GM19328 (cell line): Measurements from ENCODE around the gene MYOF.
"Not testable (repeated sequence)": the region's sequence is repeated elsewhere in the genome, so short reads cannot be mapped to it uniquely, and the experiment has no call there.

Experiments used
- ATAC-seq: cut with Tn5 transposase; IDR thresholded peaks from one replicate; pipeline ENCODE4 v1.9.1; 2021; ENCODE audit warnings: mild to moderate bottlenecking, moderate library complexity; ENCODE audit not compliant: unreplicated experiment

Gene MYOF

DNA sequence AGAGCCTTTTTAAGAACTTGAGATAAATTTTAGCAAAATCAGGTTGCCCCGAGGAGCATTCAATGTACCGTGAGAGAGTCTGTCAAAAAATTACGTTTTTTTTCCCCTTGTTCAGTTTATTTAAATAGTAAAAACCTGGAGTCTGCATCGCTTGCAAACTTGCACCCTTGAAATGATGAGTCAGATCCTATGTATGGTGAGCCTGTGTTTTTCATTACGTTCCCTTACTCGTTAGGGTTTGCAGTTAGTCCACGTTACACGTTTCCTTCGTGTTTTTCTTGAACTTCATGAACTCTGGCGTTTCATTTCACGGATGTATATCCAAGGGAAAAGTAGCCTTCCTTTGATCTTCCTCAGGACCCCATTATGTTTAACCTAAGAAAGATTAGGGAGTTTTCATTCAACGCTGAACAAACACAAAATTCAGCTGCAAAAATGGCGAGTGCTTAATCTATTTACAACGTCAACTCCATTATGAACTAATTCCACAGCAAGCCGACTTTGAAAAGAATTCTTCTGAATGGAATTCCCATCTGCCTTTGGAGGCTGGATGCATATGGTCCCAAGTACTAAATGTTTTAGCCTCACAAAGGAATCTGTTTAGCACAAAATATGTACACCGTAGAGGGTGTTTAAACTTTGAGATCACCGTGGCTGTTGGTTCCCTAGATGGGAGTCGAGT lies 182.4 kb downstream of the MYOF start:
- no peak for ATAC-seq

- ATAC-seq = no peak
These were observed 182.9 kb downstream of the MYOF start for GRCh38 chr10:93299195-93299594.

- ATAC-seq = no peak
These were observed 186.0 kb downstream of the MYOF start for GRCh38 chr10:93296151-93296550.

DNA sequence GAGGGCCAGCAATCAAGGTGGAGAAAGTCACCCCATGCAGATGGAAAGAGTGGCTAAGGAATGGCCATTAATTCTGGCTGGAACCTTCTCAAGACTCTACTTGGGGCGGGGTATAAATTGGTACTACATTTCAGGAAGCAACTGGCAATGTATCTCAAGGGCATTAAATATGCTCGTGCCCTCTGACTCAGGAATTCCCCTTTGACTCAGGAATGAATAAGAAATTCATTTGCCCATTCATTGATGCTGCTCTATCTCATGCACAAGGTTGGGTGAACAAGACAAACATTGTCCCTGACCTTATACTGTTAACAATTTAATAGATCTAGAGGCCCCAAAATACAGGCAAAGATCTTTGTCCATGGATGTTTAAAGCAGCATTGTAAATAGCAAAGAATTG lies 188.1 kb downstream of the MYOF start:
- ATAC-seq = no peak

- no peak for ATAC-seq
These were observed 191.3 kb downstream of the MYOF start for GRCh38 chr10:93290661-93291354.

DNA sequence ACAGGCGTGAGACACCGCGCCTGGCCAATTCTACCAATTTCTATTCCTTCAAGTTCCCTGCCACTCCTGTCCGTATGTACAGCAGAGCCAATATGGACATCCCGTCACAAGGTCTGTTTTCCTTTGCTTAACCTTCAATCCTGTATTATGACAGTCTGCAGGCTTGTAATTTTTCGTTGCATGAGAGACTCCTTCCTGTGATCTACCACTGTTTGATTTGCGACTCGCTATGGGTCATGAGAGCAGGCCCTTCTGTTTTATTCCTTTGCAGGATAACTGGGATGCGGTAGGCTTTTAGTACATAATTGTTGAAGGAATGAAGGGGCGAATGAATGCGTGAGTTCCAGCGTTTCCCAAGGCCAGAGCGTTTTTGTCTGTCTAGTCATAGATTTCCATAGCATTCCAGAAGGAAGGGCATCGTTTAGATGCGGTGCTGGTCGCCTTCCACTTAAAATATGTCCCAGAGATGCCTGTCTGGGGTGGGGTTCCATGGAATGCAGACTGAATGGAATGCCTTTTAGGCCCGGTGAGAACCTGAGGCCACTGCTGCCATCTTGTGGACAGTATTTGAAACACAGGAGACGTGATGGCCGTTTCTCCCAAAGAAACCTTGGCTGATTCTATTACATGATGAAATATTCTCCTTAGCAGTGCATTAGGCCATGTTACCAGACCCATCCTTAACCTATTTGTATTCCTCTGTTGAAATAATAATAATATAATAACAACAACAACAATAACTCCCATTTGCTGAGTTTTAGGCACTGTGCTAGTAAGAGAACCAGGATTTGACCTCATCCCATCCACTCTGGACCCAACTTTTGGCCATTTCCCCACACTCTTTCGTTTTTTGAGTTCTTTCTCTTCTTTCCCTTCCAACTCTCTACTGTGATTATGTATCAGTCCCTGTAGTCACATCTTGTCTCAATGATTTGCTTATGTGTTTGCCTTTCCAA lies 193.2 kb downstream of the MYOF start:
- ATAC-seq = no peak

GRCh38 chr10:93287775-93288174 lies 194.4 kb downstream of the MYOF start:
- no peak for ATAC-seq

DNA sequence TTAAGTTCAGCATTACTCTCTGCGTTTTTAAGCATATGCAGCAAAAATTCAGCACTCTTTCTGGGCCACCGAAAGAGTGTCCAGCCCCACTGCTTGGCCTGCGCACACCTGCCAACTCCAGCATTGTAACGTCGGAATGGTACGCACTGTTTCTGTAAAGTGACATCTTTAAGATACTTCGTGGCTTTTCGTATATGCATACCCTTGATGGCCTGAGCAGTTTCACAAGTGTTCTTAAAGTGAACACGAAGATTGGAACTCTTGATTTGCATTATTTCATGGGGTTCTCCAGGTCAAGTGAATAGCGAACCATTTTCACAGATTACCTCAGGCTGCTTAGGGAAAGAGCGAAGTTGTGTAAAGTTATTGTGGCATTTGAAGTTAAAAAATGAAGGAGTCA lies 197.9 kb downstream of the MYOF start:
- ATAC-seq = not testable (repeated sequence)

DNA sequence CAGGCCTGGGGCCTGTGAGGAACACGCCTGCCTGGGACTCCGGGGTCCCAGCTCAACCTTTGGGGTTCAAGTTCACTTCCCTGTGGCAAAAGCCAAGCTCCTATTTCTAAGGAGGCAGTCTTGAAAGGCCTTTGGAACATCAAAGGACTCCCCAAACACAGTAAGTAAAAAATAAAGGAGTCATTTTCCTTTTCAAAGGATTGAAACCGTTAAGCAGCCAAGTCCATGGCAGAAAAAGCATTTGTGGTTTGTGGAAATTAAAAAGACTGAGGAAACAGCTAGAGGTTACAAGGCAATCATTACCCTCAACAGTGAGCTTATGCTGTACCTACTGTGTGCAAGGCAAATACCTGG lies 200.8 kb downstream of the MYOF start:
- ATAC-seq = no peak

- no peak for ATAC-seq
These were observed 201.3 kb downstream of the MYOF start for GRCh38 chr10:93280699-93281366.

- no peak for ATAC-seq
These were observed 201.9 kb downstream of the MYOF start for GRCh38 chr10:93280121-93280698.

GRCh38 chr10:93277360-93277759 lies 204.8 kb downstream of the MYOF start:
- ATAC-seq = no peak

GRCh38 chr10:93274419-93274818 lies 207.7 kb downstream of the MYOF start:
- no peak for ATAC-seq

DNA sequence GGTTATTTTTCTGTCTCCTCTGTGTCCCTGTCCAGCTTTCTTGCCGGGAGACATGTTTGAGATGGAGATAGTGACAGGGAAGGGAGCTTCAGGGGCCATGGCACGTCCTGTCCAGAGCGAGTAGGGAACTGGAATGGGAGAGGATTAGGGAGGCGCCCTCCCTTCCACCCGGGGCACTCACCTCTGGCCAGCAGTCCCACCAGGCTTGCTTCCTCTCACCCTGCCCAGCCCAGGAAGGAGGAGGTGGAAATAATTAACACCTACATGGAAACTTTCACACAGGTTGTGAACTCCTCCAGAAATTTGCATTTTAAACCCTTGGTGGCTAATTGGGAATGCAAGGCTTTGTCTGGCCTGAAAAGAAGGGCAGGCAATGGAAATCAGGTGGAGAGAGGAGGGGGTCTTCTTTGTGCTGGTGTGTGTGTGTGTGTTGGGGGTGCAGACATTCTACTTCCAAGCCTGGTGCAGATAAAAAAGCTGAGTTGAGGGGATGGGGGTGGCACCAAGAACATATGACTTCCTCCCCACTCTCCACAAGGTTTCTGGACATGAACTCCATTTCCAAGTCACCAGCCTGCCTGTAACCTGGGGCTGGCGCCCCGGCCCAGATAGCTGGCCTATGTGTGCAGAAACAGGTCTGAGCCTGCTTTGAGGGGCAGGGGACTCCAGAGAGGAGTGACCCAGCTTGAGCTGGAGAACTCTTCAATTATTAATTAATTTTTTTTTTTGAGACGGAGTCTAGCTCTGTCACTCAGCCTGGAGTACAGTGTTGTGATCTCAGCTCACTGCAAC lies 209.1 kb downstream of the MYOF start:
- ATAC-seq = no peak

GRCh38 chr10:93271347-93271746 lies 210.8 kb downstream of the MYOF start:
- ATAC-seq = no peak

DNA sequence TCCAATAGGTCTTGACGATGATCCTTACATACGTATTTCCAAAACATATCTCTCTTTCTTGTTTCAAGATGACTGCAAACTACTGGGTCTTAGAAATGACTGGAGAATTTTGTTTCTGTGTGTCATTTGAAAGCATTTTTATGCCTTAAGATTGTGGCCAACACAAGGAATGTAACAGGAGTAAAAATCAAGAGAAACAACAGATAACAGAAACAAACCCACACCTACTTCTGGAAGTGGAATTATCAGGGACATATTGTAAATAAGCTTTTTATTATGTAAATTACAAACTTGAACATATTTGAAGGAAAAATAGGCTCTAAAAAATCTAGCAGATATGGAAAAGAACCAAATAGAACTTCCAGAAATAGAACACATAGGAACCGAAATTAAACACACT lies 212.9 kb downstream of the MYOF start:
- ATAC-seq = no peak

GRCh38 chr10:93268021-93268420 lies 214.1 kb downstream of the MYOF start:
- no peak for ATAC-seq

DNA sequence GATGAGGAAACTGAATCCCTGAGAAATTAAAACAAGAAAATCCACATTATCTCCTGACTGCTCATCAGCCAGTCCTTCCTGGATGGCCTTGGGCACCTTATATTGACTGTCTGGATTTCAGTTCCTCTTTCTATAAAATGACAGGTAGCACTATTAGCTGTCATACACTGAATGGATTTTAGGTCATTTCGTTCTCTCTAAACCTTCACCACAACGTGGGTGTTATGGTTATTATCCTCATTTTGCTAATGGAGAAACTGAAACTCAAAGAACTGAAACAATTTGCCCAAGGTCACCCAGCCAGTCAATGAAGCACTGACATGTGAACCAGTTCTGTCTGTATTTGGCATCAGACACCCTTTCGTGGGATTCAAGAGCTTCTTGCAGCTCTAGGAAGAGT lies 214.6 kb downstream of the MYOF start:
- peak; percentile 99 for ATAC-seq

DNA sequence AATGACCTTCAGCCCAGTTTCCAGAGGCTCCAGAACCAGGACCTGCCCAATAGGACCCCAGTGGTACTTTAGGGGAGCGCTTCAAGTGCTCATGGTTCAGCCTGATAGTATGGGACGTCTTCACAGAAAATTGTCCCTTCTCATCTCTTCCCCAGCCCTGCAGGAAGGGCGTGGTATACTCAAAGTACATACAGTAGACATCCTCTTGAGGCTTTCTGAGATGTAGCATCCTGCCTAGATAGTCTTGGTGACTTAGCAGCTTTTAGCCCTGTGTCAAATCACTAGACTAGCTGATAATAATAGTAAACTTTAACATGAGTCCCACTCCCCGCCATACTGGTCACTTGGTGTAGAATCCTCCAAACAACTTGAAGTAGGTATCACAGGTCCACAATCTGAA lies 215.3 kb downstream of the MYOF start:
- no peak for ATAC-seq
